GM23338 (cell line): Measurements from ENCODE around the gene FGF1. TPM values are rescaled to one million over a fixed set of nuclear protein-coding genes. Genes with fewer than 3 reads are reported as not detected.

Source experiments
- ATAC-seq: fragments of 200-7000 bp; cut with Tn5 transposase; 3 replicates; pipeline ENCODE4 v1.9.1; 2020
- DNase-seq: peaks from one replicate; pipeline ENCODE4 v3.0.0-alpha.2; 2015; ENCODE audit warnings: low spot score
- H2AFZ ChIP-seq: fragments of 200-600 bp; sonication (generic); 2 replicates; pipeline ENCODE4 v1.8.0; 2016; ENCODE audit warnings: antibody characterized with exemption, mild to moderate bottlenecking, moderate library complexity
- H3F3A ChIP-seq: fragments of 200-600 bp; sonication (generic); replicated peaks from 2 replicates; pipeline ENCODE4 v1.8.0; 2017; ENCODE audit warnings: antibody characterized with exemption, mixed run types, low read depth
- H3K27ac ChIP-seq: fragments of 200-600 bp; sonication (generic); 2 replicates; pipeline ENCODE4 v1.6.1; 2016; ENCODE audit warnings: low read depth
- H3K27me3 ChIP-seq: fragments of 200-600 bp; sonication (generic); 2 replicates; pipeline ENCODE4 v1.8.0; 2016; ENCODE audit warnings: mild to moderate bottlenecking, mixed run types, moderate library complexity; ENCODE audit not compliant: insufficient read depth
- H3K36me3 ChIP-seq: fragments of 200-600 bp; sonication (generic); 2 replicates; pipeline ENCODE4 v1.8.0; 2016; ENCODE audit warnings: mild to moderate bottlenecking; ENCODE audit not compliant: insufficient read depth
- H3K4me1 ChIP-seq: fragments of 200-600 bp; sonication (generic); 2 replicates; pipeline ENCODE4 v1.8.0; 2016; ENCODE audit warnings: mild to moderate bottlenecking, moderate library complexity; ENCODE audit not compliant: insufficient read depth
- H3K4me2 ChIP-seq: fragments of 200-600 bp; sonication (generic); 2 replicates; pipeline ENCODE4 v1.7.1; 2017; ENCODE audit warnings: mixed run types
- H3K4me3 ChIP-seq: fragments of 200-600 bp; sonication (generic); 2 replicates; pipeline ENCODE4 v1.6.1; 2016; ENCODE audit warnings: mixed run types
- H3K79me2 ChIP-seq: fragments of 200-600 bp; sonication (generic); replicated peaks from 2 replicates; pipeline ENCODE4 v1.8.0; 2017; ENCODE audit warnings: mild to moderate bottlenecking; ENCODE audit not compliant: insufficient read depth
- H3K9me2 ChIP-seq: fragments of 200-600 bp; sonication (generic); 2 replicates; pipeline ENCODE4 v1.8.0; 2017; ENCODE audit not compliant: insufficient read depth
- H4K20me1 ChIP-seq: fragments of 200-600 bp; sonication (generic); replicated peaks from 2 replicates; pipeline ENCODE4 v1.8.0; 2017; ENCODE audit warnings: mild to moderate bottlenecking; ENCODE audit not compliant: insufficient read depth
- H3K27ac Mint-ChIP-seq: 2 replicates; pipeline ENCODE4 v1.8.0; 2020; ENCODE audit warnings: inconsistent platforms, mild to moderate bottlenecking, moderate library complexity, mixed read lengths
- H3K27me3 Mint-ChIP-seq: 3 replicates; pipeline ENCODE4 v1.8.0; 2022; ENCODE audit warnings: low read depth, mild to moderate bottlenecking, moderate library complexity, mixed read lengths, inconsistent platforms; ENCODE audit not compliant: insufficient read depth, poor library complexity
- H3K36me3 Mint-ChIP-seq: 3 replicates; pipeline ENCODE4 v1.8.0; 2021; ENCODE audit warnings: low read depth, mild to moderate bottlenecking, inconsistent platforms, moderate library complexity, mixed read lengths
- H3K4me1 Mint-ChIP-seq: 3 replicates; pipeline ENCODE4 v1.8.0; 2020; ENCODE audit warnings: mild to moderate bottlenecking, inconsistent platforms, mixed read lengths
- H3K4me3 Mint-ChIP-seq: 3 replicates; pipeline ENCODE4 v1.8.0; 2021; ENCODE audit warnings: moderate library complexity, mild to moderate bottlenecking, inconsistent platforms, mixed read lengths
- H3K9me3 Mint-ChIP-seq: 3 replicates; pipeline ENCODE4 v1.8.0; 2020; ENCODE audit warnings: moderate library complexity, mild to moderate bottlenecking, inconsistent platforms, mixed read lengths
- CREB1 ChIP-seq: fragments of 250-450 bp; sonication (Bioruptor Pico); IDR thresholded peaks from 2 replicates; pipeline ENCODE4 v1.5.0; 2020; ENCODE audit warnings: low read depth, mild to moderate bottlenecking, moderate library complexity
- EZH2 ChIP-seq: fragments of 200-600 bp; sonication (generic); IDR thresholded peaks from one replicate; pipeline ENCODE4 v1.8.0; 2017; ENCODE audit warnings: antibody characterized with exemption, mild to moderate bottlenecking, low read depth; ENCODE audit not compliant: unreplicated experiment
- EZH2phosphoT487 ChIP-seq: fragments of 200-600 bp; sonication (generic); IDR thresholded peaks from one replicate; pipeline ENCODE4 v1.8.1; 2018; ENCODE audit warnings: antibody characterized with exemption; ENCODE audit not compliant: unreplicated experiment
- JUNB ChIP-seq: IDR thresholded peaks from one replicate; pipeline ENCODE4 v1.6.1; 2016; ENCODE audit warnings: antibody characterized with exemption; ENCODE audit not compliant: unreplicated experiment
- POLR2AphosphoS5 ChIP-seq: IDR thresholded peaks from 2 replicates; pipeline ENCODE4 v1.6.1; 2016; ENCODE audit warnings: antibody characterized with exemption, low read depth
- ZNF114 ChIP-seq: fragments of 250-450 bp; sonication (Bioruptor Pico); IDR thresholded peaks from 2 replicates; pipeline ENCODE4 v1.5.0; 2020; ENCODE audit warnings: mild to moderate bottlenecking, moderate library complexity
- ZNF331 ChIP-seq: fragments of 250-450 bp; sonication (Bioruptor Pico); IDR thresholded peaks from 2 replicates; pipeline ENCODE4 v1.5.0; 2020; ENCODE audit warnings: low read depth, mild to moderate bottlenecking, moderate library complexity
- polyA plus RNA-seq: library from polyadenylated mRNA; unstranded; fragments of >200 nt; fragmentation: Nextera tagmentation; extraction: Ambion mirVana; gene quantifications from 2 replicates; pipeline ENCODE4 v1.2.1, GENCODE V29; 2016
- total RNA-seq: library from RNA; depleted of rRNA; stranded (reverse); fragments of >200 nt; shearing (Covaris generic); gene quantifications from 2 replicates; pipeline ENCODE4 v1.2.3, GENCODE V29; 2014
- TF ChIP-seq, protein P1 (sequence below): IDR thresholded peaks from one replicate; pipeline ENCODE4 v1.6.1; 2018; ENCODE audit warnings: antibody characterized with exemption; ENCODE audit not compliant: unreplicated experiment
- TF ChIP-seq, protein P2 (sequence below): IDR thresholded peaks from 2 replicates; pipeline ENCODE4 v1.6.1; 2016; ENCODE audit warnings: antibody characterized with exemption

FGF1 gene
- total and polyA plus RNA-seq, 2 experiments from 2014 or later = 0.21 to 0.34 TPM

DNA sequence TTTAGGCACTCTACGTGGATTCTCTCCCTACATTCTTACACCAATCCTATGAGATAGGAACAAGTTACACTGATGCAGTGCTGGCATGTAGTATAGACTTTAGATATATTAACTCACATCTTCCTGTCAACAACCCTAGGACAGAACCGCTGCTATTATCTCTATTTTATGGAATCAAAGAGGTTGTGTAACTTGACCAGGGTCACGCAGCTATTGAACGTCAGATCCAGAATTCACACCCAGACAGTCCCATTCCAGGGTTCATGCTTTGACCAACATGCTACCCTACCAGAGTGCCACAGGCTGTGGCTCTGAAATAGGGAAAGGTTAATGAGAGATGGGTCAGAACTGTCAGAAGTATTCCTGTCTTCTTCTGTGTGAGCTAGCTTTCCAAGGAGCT lies 9.6 kb downstream of the FGF1 start (continued):
- TF ChIP-seq EZH2 (no peak), POLR2AphosphoS5 (no peak), ZNF331 (CRISPR knock-in tag) (no peak), ZNF114 (CRISPR knock-in tag) (no peak), JUNB (no peak), EZH2phosphoT487 (no peak)
- TF ChIP-seq, protein P1, sequence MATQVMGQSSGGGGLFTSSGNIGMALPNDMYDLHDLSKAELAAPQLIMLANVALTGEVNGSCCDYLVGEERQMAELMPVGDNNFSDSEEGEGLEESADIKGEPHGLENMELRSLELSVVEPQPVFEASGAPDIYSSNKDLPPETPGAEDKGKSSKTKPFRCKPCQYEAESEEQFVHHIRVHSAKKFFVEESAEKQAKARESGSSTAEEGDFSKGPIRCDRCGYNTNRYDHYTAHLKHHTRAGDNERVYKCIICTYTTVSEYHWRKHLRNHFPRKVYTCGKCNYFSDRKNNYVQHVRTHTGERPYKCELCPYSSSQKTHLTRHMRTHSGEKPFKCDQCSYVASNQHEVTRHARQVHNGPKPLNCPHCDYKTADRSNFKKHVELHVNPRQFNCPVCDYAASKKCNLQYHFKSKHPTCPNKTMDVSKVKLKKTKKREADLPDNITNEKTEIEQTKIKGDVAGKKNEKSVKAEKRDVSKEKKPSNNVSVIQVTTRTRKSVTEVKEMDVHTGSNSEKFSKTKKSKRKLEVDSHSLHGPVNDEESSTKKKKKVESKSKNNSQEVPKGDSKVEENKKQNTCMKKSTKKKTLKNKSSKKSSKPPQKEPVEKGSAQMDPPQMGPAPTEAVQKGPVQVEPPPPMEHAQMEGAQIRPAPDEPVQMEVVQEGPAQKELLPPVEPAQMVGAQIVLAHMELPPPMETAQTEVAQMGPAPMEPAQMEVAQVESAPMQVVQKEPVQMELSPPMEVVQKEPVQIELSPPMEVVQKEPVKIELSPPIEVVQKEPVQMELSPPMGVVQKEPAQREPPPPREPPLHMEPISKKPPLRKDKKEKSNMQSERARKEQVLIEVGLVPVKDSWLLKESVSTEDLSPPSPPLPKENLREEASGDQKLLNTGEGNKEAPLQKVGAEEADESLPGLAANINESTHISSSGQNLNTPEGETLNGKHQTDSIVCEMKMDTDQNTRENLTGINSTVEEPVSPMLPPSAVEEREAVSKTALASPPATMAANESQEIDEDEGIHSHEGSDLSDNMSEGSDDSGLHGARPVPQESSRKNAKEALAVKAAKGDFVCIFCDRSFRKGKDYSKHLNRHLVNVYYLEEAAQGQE = no peak
- TF ChIP-seq, protein P2, sequence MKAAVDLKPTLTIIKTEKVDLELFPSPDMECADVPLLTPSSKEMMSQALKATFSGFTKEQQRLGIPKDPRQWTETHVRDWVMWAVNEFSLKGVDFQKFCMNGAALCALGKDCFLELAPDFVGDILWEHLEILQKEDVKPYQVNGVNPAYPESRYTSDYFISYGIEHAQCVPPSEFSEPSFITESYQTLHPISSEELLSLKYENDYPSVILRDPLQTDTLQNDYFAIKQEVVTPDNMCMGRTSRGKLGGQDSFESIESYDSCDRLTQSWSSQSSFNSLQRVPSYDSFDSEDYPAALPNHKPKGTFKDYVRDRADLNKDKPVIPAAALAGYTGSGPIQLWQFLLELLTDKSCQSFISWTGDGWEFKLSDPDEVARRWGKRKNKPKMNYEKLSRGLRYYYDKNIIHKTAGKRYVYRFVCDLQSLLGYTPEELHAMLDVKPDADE = no peak

DNA sequence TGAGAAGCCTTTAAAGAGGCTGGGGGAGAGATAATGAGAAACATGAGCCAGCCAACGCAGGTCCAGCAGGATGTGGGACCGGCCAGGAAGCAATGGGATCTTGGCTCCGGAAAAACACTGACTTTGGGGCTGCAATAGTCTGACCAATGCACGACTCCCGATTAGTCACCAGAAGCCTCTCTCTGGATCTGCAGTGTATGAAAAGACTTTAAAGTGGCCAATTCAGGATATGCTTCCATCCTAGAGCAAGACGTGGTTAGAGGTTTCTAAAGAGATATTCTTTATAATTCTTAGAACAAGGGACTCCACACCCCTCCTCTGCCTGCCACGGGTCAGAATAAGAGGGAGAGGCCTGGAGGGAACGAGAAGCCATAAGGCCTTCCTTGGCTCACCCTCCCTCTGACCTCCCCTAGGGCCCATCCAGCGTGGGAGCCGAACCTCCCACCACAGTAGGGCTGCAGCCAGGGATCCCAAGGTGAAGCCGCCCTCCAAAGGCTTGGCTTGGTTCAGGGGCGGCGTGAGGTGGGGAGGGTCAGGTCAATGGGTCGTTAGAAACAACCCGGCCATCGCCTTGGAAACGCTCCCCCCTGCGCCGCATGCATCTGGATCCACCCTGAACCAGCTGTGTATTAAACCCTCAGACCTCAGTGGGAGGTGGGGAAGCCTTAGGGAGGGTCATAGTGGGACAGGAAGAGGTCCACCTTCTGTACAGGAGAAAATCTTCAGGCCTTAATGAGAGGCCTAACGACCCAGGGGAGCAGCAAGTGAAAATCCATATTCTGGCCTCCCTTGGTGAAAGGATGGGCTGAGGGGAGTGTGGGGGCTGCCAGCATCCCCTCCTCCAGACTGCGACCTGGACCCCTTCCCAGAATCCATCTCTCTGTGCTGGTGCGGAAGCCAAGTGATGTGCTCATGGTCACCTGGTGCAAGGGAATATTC lies 11.1 kb downstream of the FGF1 start:
- no peaks in the 10 kb centered on the region for H4K20me1 ChIP-seq
- no peak overlapping the region; the same call in 1 of the 2 replicates for H2AFZ ChIP-seq
- no peak overlapping the region for H3K27ac ChIP-seq
- no peak for TF ChIP-seq POLR2AphosphoS5
- TF ChIP-seq CREB1 (CRISPR knock-in tag) = no peak
- TF ChIP-seq EZH2 = no peak
- H3K9me2 ChIP-seq = peaks cover 13% of the 10 kb centered on the region; the same call in 1 of the 2 replicates
- DNase-seq = no peak
- no peaks in the 10 kb centered on the region for H3K79me2 ChIP-seq
- H3F3A ChIP-seq = no peaks in the 10 kb centered on the region
- no peaks in the 10 kb centered on the region for H3K36me3 ChIP-seq
- no peak overlapping the region for H3K27ac Mint-ChIP-seq
- no peaks in the 10 kb centered on the region for H3K9me3 Mint-ChIP-seq
- H3K36me3 Mint-ChIP-seq = no peaks in the 10 kb centered on the region
- H3K4me2 ChIP-seq = no peak overlapping the region
- H3K27me3 Mint-ChIP-seq = peaks cover 3% of the 10 kb centered on the region
- peaks cover 17% of the 10 kb centered on the region for H3K4me1 Mint-ChIP-seq
- H3K4me3 ChIP-seq = no peak overlapping the region
- no peaks in the 10 kb centered on the region for H3K27me3 ChIP-seq
- no peak overlapping the region for H3K4me3 Mint-ChIP-seq
- ATAC-seq = no peak
- peaks cover 23% of the 10 kb centered on the region for H3K4me1 ChIP-seq
